ENCODE measurements around the gene PLEKHA7.
"Not testable (repeated sequence)": the region's sequence is repeated elsewhere in the genome, so short reads cannot be mapped to it uniquely, and the experiment has no call there.

GRCh38 chr11:16887887-16888286 is 126.3 kb downstream of the PLEKHA7 start:
- not testable (repeated sequence) for TF ChIP-seq CTCF (IDR thresholded peaks at IDR 0.05); ZFX (IDR thresholded peaks at IDR 0.05; ENCODE audit: borderline replicate concordance)
